ENCODE measurements around the gene EFNA3.

EFNA3 gene

DNA sequence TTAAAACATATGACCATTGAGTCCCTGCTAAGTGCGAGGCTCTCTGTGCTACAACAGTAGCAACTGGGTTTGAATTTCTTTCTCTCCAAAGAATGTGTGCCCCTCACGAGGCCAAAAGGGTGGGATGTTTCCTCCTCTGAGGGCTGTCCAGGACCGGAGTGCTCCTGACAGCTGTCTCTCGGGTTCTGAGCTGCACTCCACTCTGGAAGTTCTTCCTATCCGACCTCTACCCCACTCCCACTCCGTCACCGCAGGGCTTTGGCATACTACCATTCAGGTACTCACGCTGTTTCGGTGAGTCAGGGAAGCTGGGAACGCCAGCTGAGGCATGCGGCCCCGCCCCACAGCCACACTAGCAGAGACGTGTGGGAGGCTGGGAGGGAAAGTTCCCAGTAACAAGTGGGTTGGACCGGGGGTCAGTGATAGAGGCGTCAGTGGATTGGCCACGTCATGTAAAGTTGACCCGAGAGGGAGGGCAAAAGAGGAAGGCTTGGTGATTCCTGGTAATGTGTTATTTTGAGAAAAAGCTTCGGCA, 56.3 kb downstream of the EFNA3 start:
- peak in 2 of 3 experiments; percentile 61 to 76 for DNase-seq

DNA sequence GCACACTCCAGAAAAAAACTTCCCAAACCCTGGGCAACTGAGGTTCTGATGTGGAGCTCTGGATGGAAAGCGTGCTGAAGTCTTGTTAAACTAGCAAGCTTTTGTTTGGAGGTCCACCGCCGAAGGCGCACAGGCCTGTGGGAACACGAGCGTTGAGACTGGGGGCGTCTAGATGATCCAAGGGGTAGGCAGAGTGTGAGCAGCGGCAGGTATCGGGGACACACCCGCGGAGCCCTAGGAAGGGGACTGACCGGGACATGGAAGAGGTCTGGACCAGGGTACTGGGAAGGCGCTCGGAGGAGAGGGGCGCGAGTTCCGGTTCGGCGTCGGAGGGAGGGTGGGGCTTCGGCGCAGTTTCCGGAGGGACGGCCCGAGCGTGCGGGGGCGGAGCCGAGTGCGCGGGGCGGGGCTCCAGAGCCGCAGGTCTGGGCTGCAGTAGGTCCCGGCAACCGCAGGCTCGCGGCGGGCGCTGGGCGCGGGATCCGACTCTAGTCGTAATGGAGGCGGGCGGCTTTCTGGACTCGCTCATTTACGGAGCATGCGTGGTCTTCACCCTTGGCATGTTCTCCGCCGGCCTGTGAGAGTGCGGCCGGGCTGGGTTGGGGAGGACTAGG, 56.9 kb downstream of the EFNA3 start, which contains the start of gene SLC50A1:
SLC50A1 (plus strand) TSS at position 438 of the 614 bp plus-strand sequence; CDS start at position 498, 60 bp downstream.
- DNase-seq = peak; percentile 93 to 98 (median 95)

DNA sequence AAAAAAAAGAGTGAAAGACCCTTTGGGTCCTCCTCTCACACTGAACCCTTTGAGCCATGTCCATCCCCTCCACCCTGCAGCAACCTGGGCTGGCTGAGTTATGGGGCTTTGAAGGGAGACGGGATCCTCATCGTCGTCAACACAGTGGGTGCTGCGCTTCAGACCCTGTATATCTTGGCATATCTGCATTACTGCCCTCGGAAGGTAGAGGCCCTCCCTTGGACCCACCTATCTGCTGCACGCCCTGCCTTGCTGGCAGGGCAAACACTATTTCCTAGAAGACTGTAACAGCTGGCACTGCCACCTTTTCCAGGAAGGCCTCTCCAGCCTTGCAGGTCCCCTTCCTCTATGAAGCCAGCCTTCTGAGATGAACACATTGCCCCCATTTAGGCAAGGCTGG, 58.1 kb downstream of the EFNA3 start:
- DNase-seq = peak in 2 of 3 experiments; percentile 25 to 35

Data from NCI-H1417 (cell line).